Raji (cell line): Measurements from ENCODE around the gene TMEM53.

Experiments
- POLR2A ChIP-seq: IDR thresholded peaks from 2 replicates; pipeline ENCODE4 v1.6.1; 2011; ENCODE audit warnings: low read depth, low read length, control low read depth; ENCODE audit not compliant: insufficient read depth

Gene TMEM53

DNA sequence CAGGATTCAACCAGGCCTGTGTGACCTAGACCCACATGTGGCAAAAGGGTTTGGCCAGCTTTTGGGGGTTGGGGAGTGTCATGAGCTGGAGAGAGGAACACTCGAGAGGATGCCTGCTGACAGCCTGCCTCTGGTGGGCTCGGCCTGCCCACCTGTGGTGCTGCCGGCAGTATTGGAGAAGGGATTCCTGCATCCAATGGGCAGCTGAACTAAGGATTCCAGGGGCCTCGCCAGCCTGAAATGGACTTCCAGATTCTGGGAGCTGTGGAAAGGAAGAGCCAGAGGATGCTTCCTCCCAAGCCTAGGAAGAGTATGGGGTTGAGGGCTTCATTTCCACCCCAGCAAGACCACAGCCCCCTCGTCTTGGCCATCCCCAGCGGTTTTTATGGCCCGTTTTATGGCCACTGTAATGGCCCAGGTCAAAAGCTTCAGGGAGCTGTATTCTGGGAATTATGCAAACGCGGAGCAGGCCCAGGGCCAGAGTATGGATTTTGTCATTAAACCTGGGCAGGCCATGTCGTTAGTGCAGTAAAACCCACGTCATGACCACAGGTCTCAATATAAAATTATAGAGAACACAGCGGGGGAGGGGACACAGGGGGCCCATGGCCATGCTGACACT, 63.6 kb downstream of the TMEM53 start:
- TF ChIP-seq POLR2A = no peak

DNA sequence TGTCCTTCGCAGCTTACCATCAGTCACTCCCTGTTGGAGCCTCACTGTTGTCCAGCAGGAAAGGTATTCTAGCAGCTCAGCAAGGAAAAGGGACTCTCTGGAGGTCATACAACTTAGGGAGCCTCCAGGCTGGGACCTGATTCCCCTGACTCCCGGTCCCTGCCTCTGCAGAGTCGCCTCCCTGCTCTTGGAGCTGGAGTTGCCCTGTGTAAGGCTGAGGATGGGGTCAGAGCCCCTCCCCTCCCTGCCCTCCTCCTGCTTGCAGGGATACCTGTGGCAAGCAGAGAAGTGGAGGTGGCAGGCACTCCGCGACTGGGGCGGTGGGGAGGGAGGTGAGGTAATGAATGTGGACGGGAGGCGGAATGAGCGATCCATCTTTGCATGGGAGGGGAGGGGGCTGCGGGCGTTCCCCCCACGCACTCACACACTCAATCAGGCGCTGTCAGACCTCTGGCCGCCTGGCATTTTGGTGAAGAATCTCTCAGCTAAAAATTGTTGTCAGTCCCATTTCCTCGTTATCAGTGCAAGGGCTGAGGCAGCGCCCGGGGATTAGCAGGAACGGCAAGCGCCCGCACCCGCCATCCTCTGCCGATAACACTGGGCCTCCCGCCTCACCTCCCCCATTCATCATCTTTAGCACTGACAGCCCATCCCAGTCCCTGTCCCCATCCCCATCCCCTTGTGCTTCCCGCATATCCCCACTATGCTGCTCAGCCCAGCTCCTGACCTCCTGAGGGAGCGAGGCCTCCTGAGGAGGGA, 64.3 kb downstream of the TMEM53 start:
- TF ChIP-seq POLR2A = no peak

DNA sequence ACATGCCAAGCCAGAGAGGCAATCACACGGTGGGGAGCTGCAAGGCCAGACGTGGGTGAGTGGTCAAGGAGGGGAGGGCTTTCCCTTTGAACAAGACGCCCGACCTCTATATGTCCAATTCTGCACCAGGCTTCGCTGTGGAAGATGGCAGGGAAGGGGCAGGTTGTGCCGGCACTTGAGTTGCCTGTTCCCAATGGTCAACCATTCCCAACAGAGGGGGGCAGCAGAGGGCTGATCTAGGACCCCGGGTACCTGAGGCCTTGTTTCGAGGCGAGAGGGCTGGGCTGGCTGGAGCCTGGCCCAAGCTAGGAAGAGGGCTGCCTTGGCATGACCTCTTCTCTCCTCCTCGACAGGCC, 64.9 kb downstream of the TMEM53 start:
- no peak for TF ChIP-seq POLR2A

DNA sequence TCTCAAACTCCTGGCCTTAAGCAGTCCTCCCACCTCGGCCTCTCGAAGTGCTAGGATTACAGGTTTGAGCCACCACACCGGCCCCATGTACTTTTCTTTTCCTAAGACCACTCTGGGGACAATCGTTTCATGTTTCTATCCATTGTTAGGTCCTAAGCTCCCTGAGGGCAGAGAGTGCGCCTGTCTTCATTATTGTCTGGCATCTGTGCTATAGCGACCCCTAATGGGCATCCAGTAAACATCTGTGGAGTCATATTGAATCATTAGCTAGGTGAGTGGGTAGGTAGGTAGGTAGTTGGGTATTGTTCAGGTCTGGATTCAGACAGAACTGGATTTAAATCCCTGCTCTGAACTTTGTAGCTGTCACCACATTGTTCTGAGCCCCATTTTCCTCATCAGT, 66.1 kb downstream of the TMEM53 start:
- no peak for TF ChIP-seq POLR2A

DNA sequence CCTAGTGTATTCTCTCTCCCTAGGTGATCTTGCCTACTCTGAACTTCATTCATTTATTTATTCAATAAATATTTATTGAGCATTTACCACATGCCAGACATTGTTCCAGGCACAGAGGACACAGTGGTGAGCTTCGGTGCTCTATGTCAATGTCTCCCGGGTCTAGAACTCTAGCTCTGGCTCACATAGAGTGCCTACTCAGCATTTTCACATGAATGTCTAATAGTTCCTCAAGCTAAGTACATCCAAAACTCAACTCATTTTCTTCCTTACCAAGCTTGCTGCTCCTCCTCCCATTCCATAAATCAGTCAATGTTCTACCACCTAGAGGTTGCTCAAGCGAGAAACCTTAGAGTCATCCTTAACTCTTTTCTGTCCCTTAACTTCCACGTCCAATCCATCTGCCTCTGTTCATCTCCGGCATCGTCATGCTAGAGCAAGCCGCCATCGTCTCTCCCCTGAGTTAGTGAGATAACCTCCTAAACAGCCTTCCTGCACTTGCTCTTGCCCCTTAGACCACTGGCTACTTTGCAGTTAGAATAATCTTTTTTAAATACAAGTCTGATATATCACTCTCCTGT, 67.5 kb downstream of the TMEM53 start:
- TF ChIP-seq POLR2A = no peak

DNA sequence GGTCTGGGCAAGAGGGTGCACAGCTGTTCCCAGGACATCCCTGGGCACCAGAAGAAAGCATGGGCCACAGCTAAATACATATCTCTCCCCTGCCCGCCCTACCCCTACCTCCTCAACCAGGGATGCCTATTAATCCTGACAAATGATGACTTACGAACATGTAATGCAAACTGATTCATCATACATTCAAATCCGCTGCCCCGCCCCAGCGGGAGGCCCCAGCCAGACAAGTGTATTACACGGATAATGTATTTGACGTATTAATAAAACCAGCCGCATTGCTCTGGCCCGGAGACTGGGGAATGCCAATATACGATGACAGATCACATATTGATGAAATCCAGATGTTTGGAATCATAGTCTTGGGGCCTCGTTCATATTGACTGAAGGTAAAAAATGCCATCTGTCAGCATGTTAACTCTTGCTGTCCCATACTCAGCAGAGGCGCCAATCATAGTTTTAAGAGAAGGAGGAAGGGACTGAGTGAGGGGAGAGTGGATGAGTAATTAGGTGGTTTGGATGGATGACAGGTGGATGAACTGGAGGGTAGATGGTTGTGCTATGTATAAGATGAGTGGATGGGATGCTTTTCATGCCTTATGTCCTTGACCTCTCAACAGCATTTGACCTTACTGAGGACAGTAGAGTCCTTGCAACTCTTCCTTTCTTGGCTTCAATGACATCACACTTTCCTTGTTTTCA, 68.2 kb downstream of the TMEM53 start:
- TF ChIP-seq POLR2A = no peak

DNA sequence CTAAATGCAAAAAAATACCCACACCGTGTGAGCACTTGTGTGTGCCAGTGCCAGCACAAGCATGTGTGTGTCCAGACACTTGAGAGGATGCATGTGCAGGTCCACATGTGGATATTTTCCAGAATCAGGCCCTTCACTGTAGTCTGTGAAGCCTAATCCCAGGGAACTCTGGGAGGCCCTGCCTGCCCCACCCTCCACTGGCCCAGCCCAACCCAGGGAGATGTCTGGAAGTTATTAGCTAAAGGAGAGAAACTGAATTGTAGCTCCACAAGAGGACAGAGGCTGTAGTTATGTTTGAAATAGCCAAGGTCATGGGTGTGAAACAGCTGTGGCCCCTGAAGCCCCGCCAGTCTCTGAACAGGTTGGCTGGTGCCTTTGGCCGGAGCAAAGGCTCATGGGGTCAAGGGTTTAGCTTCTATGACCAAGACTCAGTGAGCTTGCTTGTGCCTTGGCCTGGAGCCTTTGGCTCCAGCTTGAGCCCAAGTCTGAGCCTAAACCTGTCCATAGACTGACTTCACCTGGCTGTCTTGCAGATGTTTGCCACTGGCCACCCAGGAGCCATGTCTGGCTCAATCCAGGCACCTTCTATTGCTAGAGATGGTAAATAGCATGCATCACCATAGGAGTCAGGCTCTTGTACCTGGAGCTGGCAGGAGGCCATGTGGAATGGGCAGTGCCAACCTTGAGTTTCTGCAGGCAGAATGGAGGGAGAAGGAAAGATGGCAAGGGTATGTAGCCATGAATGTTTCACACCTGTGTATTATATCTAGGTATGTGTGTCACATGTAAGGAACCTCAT, 69.9 kb downstream of the TMEM53 start:
- TF ChIP-seq POLR2A = no peak

DNA sequence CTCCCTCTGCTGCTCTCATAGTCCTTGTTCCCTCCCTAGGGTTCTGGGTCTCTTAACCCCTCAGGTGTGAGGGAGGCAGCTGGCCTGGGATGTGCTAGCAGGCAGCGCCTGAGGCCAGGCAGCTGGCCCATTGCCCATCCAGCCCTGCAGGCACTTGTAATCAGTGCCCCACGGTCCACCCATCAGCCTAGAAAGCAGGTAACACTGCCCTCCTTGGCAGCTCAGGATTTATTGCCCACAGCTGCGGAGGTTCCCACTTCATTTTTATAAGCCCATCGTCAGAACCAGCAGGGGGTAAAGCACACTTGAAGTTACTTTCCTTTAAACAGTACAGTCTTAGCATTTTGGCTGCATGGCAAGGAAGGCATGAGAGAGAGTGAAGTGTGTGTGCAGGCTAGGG, 70.6 kb downstream of the TMEM53 start:
- TF ChIP-seq POLR2A = no peak
